ENCODE data around the gene CCNG1. TPM values are rescaled to one million over a fixed set of nuclear protein-coding genes. Genes with fewer than 3 reads are reported as not detected.

The CCNG1 gene
- polyA plus RNA-seq, 1 donor from 2014 or later: 106 TPM

- Histone ChIP-seq H3K36me3 (ENCODE audit: insufficient read depth, low read length) (no peaks in the 10 kb centered on the region), H3K4me2 (ENCODE audit: low read length) (no peak overlapping the region)
Measured at GRCh38 chr5:163478126-163478981, 41.0 kb downstream of the CCNG1 start.

GRCh38 chr5:163478982-163479271 lies 41.5 kb downstream of the CCNG1 start:
- no peak overlapping the region for H2AFZ ChIP-seq (ENCODE audit: low read depth, low read length)
- no peaks in the 10 kb centered on the region for H3K36me3 ChIP-seq (ENCODE audit: insufficient read depth, low read length)
- no peak overlapping the region for H3K27ac ChIP-seq (ENCODE audit: low read length)
- no peak overlapping the region for H3K9ac ChIP-seq (ENCODE audit: low read length)
- H3K79me2 ChIP-seq (replicated peaks; ENCODE audit: insufficient read depth, low read length): no peaks in the 10 kb centered on the region
- no peaks in the 10 kb centered on the region for H3K27me3 ChIP-seq (ENCODE audit: insufficient read depth, low read depth, low read length)
- no peak overlapping the region for H3K4me3 ChIP-seq (ENCODE audit: low read length)
- no peaks in the 10 kb centered on the region for H3K9me3 ChIP-seq (ENCODE audit: low read length)
- no peak overlapping the region for H3K4me2 ChIP-seq (ENCODE audit: low read length)
- H4K20me1 ChIP-seq (ENCODE audit: insufficient read depth): no peaks in the 10 kb centered on the region
- H3K9me2 ChIP-seq (ENCODE audit: insufficient read depth, low read length): no peaks in the 10 kb centered on the region
- H3F3A ChIP-seq (ENCODE audit: insufficient read depth, low read length, poor library complexity, severe bottlenecking): no peaks in the 10 kb centered on the region
- no peak for TF ChIP-seq MXI1 (conservative IDR thresholded peaks at IDR 0.05; ENCODE audit: poor library complexity, severe bottlenecking)
- TF ChIP-seq TAF1 (IDR thresholded peaks at IDR 0.05; ENCODE audit: low read depth): no peak
- no peak for TF ChIP-seq RAD21 (conservative IDR thresholded peaks at IDR 0.05)
- no peak for TF ChIP-seq REST (IDR thresholded peaks at IDR 0.05; ENCODE audit: borderline replicate concordance)
- no peak for TF ChIP-seq CTCF (IDR thresholded peaks at IDR 0.05; ENCODE audit: poor library complexity, severe bottlenecking)
- no peak for TF ChIP-seq POLR2AphosphoS5 (IDR thresholded peaks at IDR 0.05)

More at GRCh38 chr5:163478126-163478981, 41.0 kb downstream of the CCNG1 start:
- H3K27ac ChIP-seq (ENCODE audit: low read length): no peak overlapping the region
- H3K79me2 ChIP-seq (replicated peaks; ENCODE audit: insufficient read depth, low read length): no peaks in the 10 kb centered on the region
- no peak overlapping the region for H3K4me3 ChIP-seq (ENCODE audit: low read length)
- H3K9me2 ChIP-seq (ENCODE audit: insufficient read depth, low read length): no peaks in the 10 kb centered on the region
- H3K27me3 ChIP-seq (ENCODE audit: insufficient read depth, low read depth, low read length): no peaks in the 10 kb centered on the region
- no peaks in the 10 kb centered on the region for H3F3A ChIP-seq (ENCODE audit: insufficient read depth, low read length, poor library complexity, severe bottlenecking)
- H2AFZ ChIP-seq (ENCODE audit: low read depth, low read length): no peak overlapping the region
- no peaks in the 10 kb centered on the region for H3K9me3 ChIP-seq (ENCODE audit: low read length)
- H3K9ac ChIP-seq (ENCODE audit: low read length): no peak overlapping the region
- TF ChIP-seq SMC3 (conservative IDR thresholded peaks at IDR 0.05; ENCODE audit: poor library complexity): no peak
- TF ChIP-seq REST (IDR thresholded peaks at IDR 0.05; ENCODE audit: borderline replicate concordance): no peak
- no peak for TF ChIP-seq CTCF (IDR thresholded peaks at IDR 0.05; ENCODE audit: poor library complexity, severe bottlenecking)
- no peak for TF ChIP-seq EP300 (conservative IDR thresholded peaks at IDR 0.05; ENCODE audit: poor library complexity, severe bottlenecking)
- no peak for TF ChIP-seq TAF1 (IDR thresholded peaks at IDR 0.05; ENCODE audit: low read depth)
- TF ChIP-seq RAD21 (conservative IDR thresholded peaks at IDR 0.05): no peak
- no peak for TF ChIP-seq POLR2AphosphoS5 (IDR thresholded peaks at IDR 0.05)
- H4K20me1 ChIP-seq (ENCODE audit: insufficient read depth): no peaks in the 10 kb centered on the region

Measured in neural cell (in vitro differentiated cells).